Smooth muscle cell (in vitro differentiated cells): ENCODE data around the gene COBL. TPM values are rescaled to one million over a fixed set of nuclear protein-coding genes. Genes with fewer than 3 reads are reported as not detected.

Experiments
- DNase-seq: peaks from one replicate; lab custom pipeline; 2025; ENCODE audit not compliant: unreplicated experiment; lab: John Stamatoyannopoulos, UW
- H2AFZ ChIP-seq: fragments of 200-600 bp; sonication (generic); 2 replicates; pipeline ENCODE4 v1.6.0; 2016; ENCODE audit warnings: antibody characterized with exemption, low read depth, mild to moderate bottlenecking
- H3F3A ChIP-seq: fragments of 200-600 bp; sonication (generic); 2 replicates; pipeline ENCODE4 v1.6.0; 2017; ENCODE audit warnings: antibody characterized with exemption, low read depth
- H3K27ac ChIP-seq: fragments of 200-600 bp; sonication (generic); 2 replicates; pipeline ENCODE4 v1.5.1; 2016; ENCODE audit warnings: low read depth, mild to moderate bottlenecking
- H3K27me3 ChIP-seq: fragments of 200-600 bp; sonication (generic); 2 replicates; pipeline ENCODE4 v1.6.1; 2016; ENCODE audit warnings: low read depth, mild to moderate bottlenecking
- H3K36me3 ChIP-seq: fragments of 200-600 bp; sonication (generic); 2 replicates; pipeline ENCODE4 v1.5.1; 2016; ENCODE audit warnings: low read depth
- H3K4me1 ChIP-seq: fragments of 200-600 bp; sonication (generic); 2 replicates; pipeline ENCODE4 v1.5.1; 2016; ENCODE audit warnings: low read depth
- H3K4me2 ChIP-seq: fragments of 200-600 bp; sonication (generic); 2 replicates; pipeline ENCODE4 v1.6.0; 2016; ENCODE audit warnings: mild to moderate bottlenecking
- H3K4me3 ChIP-seq: fragments of 200-600 bp; sonication (generic); 2 replicates; pipeline ENCODE4 v1.5.1; 2016; ENCODE audit warnings: mild to moderate bottlenecking
- H3K79me2 ChIP-seq: fragments of 200-600 bp; sonication (generic); 2 replicates; pipeline ENCODE4 v1.6.0; 2016; ENCODE audit warnings: low read depth, mild to moderate bottlenecking
- H3K9ac ChIP-seq: fragments of 200-600 bp; sonication (generic); 2 replicates; pipeline ENCODE4 v1.6.0; 2016; ENCODE audit warnings: low read depth
- H3K9me3 ChIP-seq: fragments of 200-600 bp; sonication (generic); replicated peaks from 2 replicates; pipeline ENCODE4 v1.5.1; 2016; ENCODE audit warnings: low read depth
- H4K20me1 ChIP-seq: fragments of 200-600 bp; sonication (generic); 2 replicates; pipeline ENCODE4 v1.6.0; 2016; ENCODE audit warnings: low read depth
- WGBS: methylation state at CpG from one replicate; pipeline ENCODE4 v1.1.7; 2016; ENCODE audit warnings: low lambda C conversion rate; 5-methylcytosine and 5-hydroxymethylcytosine counted together
- polyA plus RNA-seq: library from polyadenylated mRNA; unstranded; fragments of >200 nt; fragmentation: Nextera tagmentation; extraction: Ambion mirVana; gene quantifications from 2 replicates; pipeline ENCODE4 v1.2.1, GENCODE V29; 2016
- total RNA-seq: library from RNA; depleted of rRNA; stranded (reverse); fragments of >200 nt; gene quantifications from 2 replicates; pipeline ENCODE4 v1.2.3, GENCODE V29; 2014
- TF ChIP-seq, protein P1 (sequence below): fragments of 200-600 bp; sonication (generic); IDR thresholded peaks from 2 replicates; pipeline ENCODE4 v1.5.1; 2017; ENCODE audit warnings: borderline replicate concordance, mild to moderate bottlenecking, antibody characterized with exemption; ENCODE audit not compliant: insufficient read depth, poor library complexity, severe bottlenecking

The COBL gene
- total and polyA plus RNA-seq, 2 experiments from 2014 or later: 0.47 to 2.8 TPM

DNA sequence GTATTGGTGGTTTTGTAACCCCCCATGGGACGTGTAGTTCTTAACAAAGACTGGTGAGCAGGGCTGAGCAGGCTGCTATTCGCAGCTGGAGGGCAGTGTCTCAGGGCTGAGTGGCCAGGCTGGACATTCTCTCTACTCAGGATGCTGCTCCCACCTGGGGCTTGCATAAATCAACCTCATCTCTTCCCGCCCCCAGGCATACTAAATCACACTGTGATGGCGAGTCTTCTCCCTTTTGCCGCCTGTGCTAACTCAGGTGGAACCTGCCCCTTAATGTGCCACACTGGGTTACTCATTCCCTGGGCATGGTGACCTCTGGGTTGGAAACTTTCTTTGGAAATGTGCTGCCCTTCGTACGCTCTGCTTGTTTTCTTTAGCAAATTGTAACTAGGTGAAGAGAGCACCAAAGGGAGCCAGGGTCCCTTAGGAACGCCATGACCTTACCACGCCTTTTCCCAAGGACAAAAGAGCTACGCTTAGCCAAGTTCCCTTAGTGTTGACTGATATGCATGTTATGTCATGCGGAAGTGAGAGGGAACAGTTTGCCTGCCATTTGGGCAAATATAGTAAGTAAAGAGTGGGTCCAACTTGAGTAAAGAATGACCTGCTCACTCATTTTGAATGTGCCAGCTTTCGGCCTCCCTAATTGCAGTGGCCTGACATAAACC lies 40.4 kb upstream of the COBL start:
- Histone ChIP-seq H3K9me3 (no peaks in the 10 kb centered on the region), H3K4me2 (no peak overlapping the region), H2AFZ (no peak overlapping the region), H3K36me3 (no peaks in the 10 kb centered on the region), H3K4me1 (no peaks in the 10 kb centered on the region), H3F3A (no peaks in the 10 kb centered on the region), H4K20me1 (no peaks in the 10 kb centered on the region), H3K27me3 (no peaks in the 10 kb centered on the region), H3K4me3 (no peak overlapping the region), H3K27ac (no peak overlapping the region), H3K9ac (no peak overlapping the region), H3K79me2 (no peaks in the 10 kb centered on the region)
- 95% methylated on average over 12 of the region's 12 CpGs for WGBS
- DNase-seq: no peak
- TF ChIP-seq, protein P1, sequence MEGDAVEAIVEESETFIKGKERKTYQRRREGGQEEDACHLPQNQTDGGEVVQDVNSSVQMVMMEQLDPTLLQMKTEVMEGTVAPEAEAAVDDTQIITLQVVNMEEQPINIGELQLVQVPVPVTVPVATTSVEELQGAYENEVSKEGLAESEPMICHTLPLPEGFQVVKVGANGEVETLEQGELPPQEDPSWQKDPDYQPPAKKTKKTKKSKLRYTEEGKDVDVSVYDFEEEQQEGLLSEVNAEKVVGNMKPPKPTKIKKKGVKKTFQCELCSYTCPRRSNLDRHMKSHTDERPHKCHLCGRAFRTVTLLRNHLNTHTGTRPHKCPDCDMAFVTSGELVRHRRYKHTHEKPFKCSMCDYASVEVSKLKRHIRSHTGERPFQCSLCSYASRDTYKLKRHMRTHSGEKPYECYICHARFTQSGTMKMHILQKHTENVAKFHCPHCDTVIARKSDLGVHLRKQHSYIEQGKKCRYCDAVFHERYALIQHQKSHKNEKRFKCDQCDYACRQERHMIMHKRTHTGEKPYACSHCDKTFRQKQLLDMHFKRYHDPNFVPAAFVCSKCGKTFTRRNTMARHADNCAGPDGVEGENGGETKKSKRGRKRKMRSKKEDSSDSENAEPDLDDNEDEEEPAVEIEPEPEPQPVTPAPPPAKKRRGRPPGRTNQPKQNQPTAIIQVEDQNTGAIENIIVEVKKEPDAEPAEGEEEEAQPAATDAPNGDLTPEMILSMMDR: no peak

DNA sequence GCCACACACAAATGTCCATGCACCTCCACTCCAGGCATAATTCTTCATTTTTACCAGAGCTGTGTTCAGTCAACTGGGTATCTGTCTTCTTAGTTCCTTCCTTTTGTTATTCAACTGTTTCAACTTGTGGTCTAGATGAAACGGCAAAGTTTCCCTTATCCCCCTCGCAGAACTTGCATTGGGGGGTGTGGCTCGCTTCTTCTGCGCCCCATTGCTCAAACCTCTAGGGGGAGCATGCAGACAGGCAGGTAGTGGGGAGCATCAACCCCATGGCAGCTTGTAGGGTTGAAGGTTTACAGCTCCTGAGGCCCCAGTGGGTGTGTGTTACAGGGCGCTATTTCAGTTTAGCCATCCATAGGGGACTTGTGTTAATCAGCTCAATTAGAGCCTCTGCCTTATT lies 38.3 kb upstream of the COBL start:
- H3K4me2 ChIP-seq: no peak overlapping the region
- no peak overlapping the region for H3K27ac ChIP-seq
- H3K36me3 ChIP-seq: no peaks in the 10 kb centered on the region
- H4K20me1 ChIP-seq: no peaks in the 10 kb centered on the region
- H3F3A ChIP-seq: no peaks in the 10 kb centered on the region
- TF ChIP-seq, protein P1: no peak
- DNase-seq: no peak
- no peaks in the 10 kb centered on the region for H3K27me3 ChIP-seq
- no peaks in the 10 kb centered on the region for H3K9me3 ChIP-seq
- H3K79me2 ChIP-seq: no peaks in the 10 kb centered on the region
- H3K9ac ChIP-seq: no peak overlapping the region
- WGBS: 96% methylated on average over 5 of the region's 5 CpGs
- no peak overlapping the region for H2AFZ ChIP-seq
- no peak overlapping the region for H3K4me3 ChIP-seq
- no peaks in the 10 kb centered on the region for H3K4me1 ChIP-seq

DNA sequence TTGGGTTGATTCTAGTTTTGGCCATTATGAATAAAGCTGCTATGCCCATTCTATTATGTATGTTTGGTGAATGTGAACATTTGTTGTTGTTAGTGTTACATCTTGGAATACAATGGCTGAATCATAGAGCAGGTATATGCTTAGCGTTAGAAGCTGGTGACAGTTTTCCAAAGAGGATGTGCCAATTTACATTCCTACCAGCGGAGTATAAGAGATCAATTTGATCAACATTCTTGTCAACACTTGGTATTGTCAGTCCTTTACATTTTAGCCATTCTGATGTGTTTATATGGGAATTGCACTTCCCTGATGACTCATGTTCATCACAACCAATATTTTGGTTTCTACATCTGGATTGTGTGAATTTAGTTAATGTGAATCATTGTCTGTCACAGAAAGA lies 37.8 kb upstream of the COBL start:
- Histone ChIP-seq H4K20me1 (no peaks in the 10 kb centered on the region), H3K9ac (no peak overlapping the region), H3K9me3 (no peaks in the 10 kb centered on the region), H3K4me1 (no peaks in the 10 kb centered on the region), H3K27ac (no peak overlapping the region), H3K4me2 (no peak overlapping the region), H3F3A (no peaks in the 10 kb centered on the region), H3K4me3 (no peak overlapping the region), H3K27me3 (no peaks in the 10 kb centered on the region), H2AFZ (no peak overlapping the region), H3K79me2 (no peaks in the 10 kb centered on the region), H3K36me3 (no peaks in the 10 kb centered on the region)
- TF ChIP-seq, protein P1: no peak
- DNase-seq: no peak
- 90% methylated on average over 2 of the region's 2 CpGs for WGBS
